KG1 (cell line): ENCODE results near the gene GZF1.

Source experiments
- DNase-seq: peaks from one replicate; lab custom pipeline; 2025; lab: John Stamatoyannopoulos, UW

GZF1 gene

GRCh38 chr20:23361476-23362391 is at the start of gene GZF1:
GZF1 (plus strand) TSS chr20:23362182; CDS start chr20:23364384, 2,202 bp downstream.
- DNase-seq: peak; percentile 93

GRCh38 chr20:23313271-23313670 is 48.7 kb upstream of the GZF1 start:
- no peak for DNase-seq

GRCh38 chr20:23314699-23315098 is 47.3 kb upstream of the GZF1 start:
- no peak for DNase-seq

- DNase-seq: no peak
Measured at GRCh38 chr20:23315099-23315498, 46.9 kb upstream of the GZF1 start.

GRCh38 chr20:23316626-23317025 is 45.4 kb upstream of the GZF1 start:
- DNase-seq: no peak

GRCh38 chr20:23317081-23317480 is 44.9 kb upstream of the GZF1 start:
- no peak for DNase-seq

- no peak for DNase-seq
Measured at GRCh38 chr20:23318347-23318746, 43.6 kb upstream of the GZF1 start.

- DNase-seq: no peak
Measured at GRCh38 chr20:23320317-23320716, 41.7 kb upstream of the GZF1 start.

GRCh38 chr20:23325107-23325506 is 36.9 kb upstream of the GZF1 start:
- DNase-seq: no peak

- no peak for DNase-seq
Measured at GRCh38 chr20:23326774-23327173, 35.2 kb upstream of the GZF1 start.

GRCh38 chr20:23327617-23328333 is 34.2 kb upstream of the GZF1 start:
- DNase-seq: no peak

- DNase-seq: no peak
Measured at GRCh38 chr20:23331450-23332350, 30.3 kb upstream of the GZF1 start.

GRCh38 chr20:23332467-23332866 is 29.5 kb upstream of the GZF1 start:
- no peak for DNase-seq

- DNase-seq: no peak
Measured at GRCh38 chr20:23334111-23334510, 27.9 kb upstream of the GZF1 start.

GRCh38 chr20:23335521-23335920 is 26.5 kb upstream of the GZF1 start:
- DNase-seq: no peak

- no peak for DNase-seq
Measured at GRCh38 chr20:23336476-23336875, 25.5 kb upstream of the GZF1 start.

- no peak for DNase-seq
Measured at GRCh38 chr20:23337312-23337711, 24.7 kb upstream of the GZF1 start.

- DNase-seq: no peak
Measured at GRCh38 chr20:23339986-23340385, 22.0 kb upstream of the GZF1 start.

GRCh38 chr20:23340524-23340923 is 21.5 kb upstream of the GZF1 start:
- no peak for DNase-seq

- no peak for DNase-seq
Measured at GRCh38 chr20:23341073-23341472, 20.9 kb upstream of the GZF1 start.

- DNase-seq: no peak
Measured at GRCh38 chr20:23343590-23343989, 18.4 kb upstream of the GZF1 start.

- DNase-seq: no peak
Measured at GRCh38 chr20:23344336-23344735, 17.6 kb upstream of the GZF1 start.
